GM23338 (cell line): Measurements from ENCODE around the gene MAGI1. TPM values are rescaled to one million over a fixed set of nuclear protein-coding genes. Genes with fewer than 3 reads are reported as not detected.

Source experiments
- ATAC-seq: fragments of 200-7000 bp; cut with Tn5 transposase; 3 replicates; pipeline ENCODE4 v1.9.1; 2020
- DNase-seq: peaks from one replicate; pipeline ENCODE4 v3.0.0-alpha.2; 2015; ENCODE audit warnings: low spot score
- H2AFZ ChIP-seq: fragments of 200-600 bp; sonication (generic); 2 replicates; pipeline ENCODE4 v1.8.0; 2016; ENCODE audit warnings: antibody characterized with exemption, mild to moderate bottlenecking, moderate library complexity
- H3F3A ChIP-seq: fragments of 200-600 bp; sonication (generic); replicated peaks from 2 replicates; pipeline ENCODE4 v1.8.0; 2017; ENCODE audit warnings: antibody characterized with exemption, mixed run types, low read depth
- H3K27ac ChIP-seq: fragments of 200-600 bp; sonication (generic); 2 replicates; pipeline ENCODE4 v1.6.1; 2016; ENCODE audit warnings: low read depth
- H3K27me3 ChIP-seq: fragments of 200-600 bp; sonication (generic); 2 replicates; pipeline ENCODE4 v1.8.0; 2016; ENCODE audit warnings: mild to moderate bottlenecking, mixed run types, moderate library complexity; ENCODE audit not compliant: insufficient read depth
- H3K36me3 ChIP-seq: fragments of 200-600 bp; sonication (generic); 2 replicates; pipeline ENCODE4 v1.8.0; 2016; ENCODE audit warnings: mild to moderate bottlenecking; ENCODE audit not compliant: insufficient read depth
- H3K4me1 ChIP-seq: fragments of 200-600 bp; sonication (generic); 2 replicates; pipeline ENCODE4 v1.8.0; 2016; ENCODE audit warnings: mild to moderate bottlenecking, moderate library complexity; ENCODE audit not compliant: insufficient read depth
- H3K4me2 ChIP-seq: fragments of 200-600 bp; sonication (generic); 2 replicates; pipeline ENCODE4 v1.7.1; 2017; ENCODE audit warnings: mixed run types
- H3K4me3 ChIP-seq: fragments of 200-600 bp; sonication (generic); 2 replicates; pipeline ENCODE4 v1.6.1; 2016; ENCODE audit warnings: mixed run types
- H3K79me2 ChIP-seq: fragments of 200-600 bp; sonication (generic); replicated peaks from 2 replicates; pipeline ENCODE4 v1.8.0; 2017; ENCODE audit warnings: mild to moderate bottlenecking; ENCODE audit not compliant: insufficient read depth
- H3K9me2 ChIP-seq: fragments of 200-600 bp; sonication (generic); 2 replicates; pipeline ENCODE4 v1.8.0; 2017; ENCODE audit not compliant: insufficient read depth
- H4K20me1 ChIP-seq: fragments of 200-600 bp; sonication (generic); replicated peaks from 2 replicates; pipeline ENCODE4 v1.8.0; 2017; ENCODE audit warnings: mild to moderate bottlenecking; ENCODE audit not compliant: insufficient read depth
- H3K27ac Mint-ChIP-seq: 2 replicates; pipeline ENCODE4 v1.8.0; 2020; ENCODE audit warnings: inconsistent platforms, mild to moderate bottlenecking, moderate library complexity, mixed read lengths
- H3K27me3 Mint-ChIP-seq: 3 replicates; pipeline ENCODE4 v1.8.0; 2022; ENCODE audit warnings: low read depth, mild to moderate bottlenecking, moderate library complexity, mixed read lengths, inconsistent platforms; ENCODE audit not compliant: insufficient read depth, poor library complexity
- H3K36me3 Mint-ChIP-seq: 3 replicates; pipeline ENCODE4 v1.8.0; 2021; ENCODE audit warnings: low read depth, mild to moderate bottlenecking, inconsistent platforms, moderate library complexity, mixed read lengths
- H3K4me1 Mint-ChIP-seq: 3 replicates; pipeline ENCODE4 v1.8.0; 2020; ENCODE audit warnings: mild to moderate bottlenecking, inconsistent platforms, mixed read lengths
- H3K4me3 Mint-ChIP-seq: 3 replicates; pipeline ENCODE4 v1.8.0; 2021; ENCODE audit warnings: moderate library complexity, mild to moderate bottlenecking, inconsistent platforms, mixed read lengths
- H3K9me3 Mint-ChIP-seq: 3 replicates; pipeline ENCODE4 v1.8.0; 2020; ENCODE audit warnings: moderate library complexity, mild to moderate bottlenecking, inconsistent platforms, mixed read lengths
- CREB1 ChIP-seq: fragments of 250-450 bp; sonication (Bioruptor Pico); IDR thresholded peaks from 2 replicates; pipeline ENCODE4 v1.5.0; 2020; ENCODE audit warnings: low read depth, mild to moderate bottlenecking, moderate library complexity
- EZH2phosphoT487 ChIP-seq: fragments of 200-600 bp; sonication (generic); IDR thresholded peaks from one replicate; pipeline ENCODE4 v1.8.1; 2018; ENCODE audit warnings: antibody characterized with exemption; ENCODE audit not compliant: unreplicated experiment
- NANOG ChIP-seq: IDR thresholded peaks from 2 replicates; pipeline ENCODE4 v1.6.1; 2016; ENCODE audit warnings: antibody characterized with exemption, borderline replicate concordance
- POLR2AphosphoS5 ChIP-seq: IDR thresholded peaks from 2 replicates; pipeline ENCODE4 v1.6.1; 2016; ENCODE audit warnings: antibody characterized with exemption, low read depth
- STAT1 ChIP-seq: IDR thresholded peaks from one replicate; pipeline ENCODE4 v1.6.1; 2016; ENCODE audit warnings: antibody characterized with exemption; ENCODE audit not compliant: unreplicated experiment
- ZNF114 ChIP-seq: fragments of 250-450 bp; sonication (Bioruptor Pico); IDR thresholded peaks from 2 replicates; pipeline ENCODE4 v1.5.0; 2020; ENCODE audit warnings: mild to moderate bottlenecking, moderate library complexity
- polyA plus RNA-seq: library from polyadenylated mRNA; unstranded; fragments of >200 nt; fragmentation: Nextera tagmentation; extraction: Ambion mirVana; gene quantifications from 2 replicates; pipeline ENCODE4 v1.2.1, GENCODE V29; 2016
- total RNA-seq: library from RNA; depleted of rRNA; stranded (reverse); fragments of >200 nt; shearing (Covaris generic); gene quantifications from 2 replicates; pipeline ENCODE4 v1.2.3, GENCODE V29; 2014
- TF ChIP-seq, protein P1 (sequence below): fragments of 250-450 bp; sonication (Bioruptor Pico); IDR thresholded peaks from 2 replicates; pipeline ENCODE4 v1.5.0; 2020; ENCODE audit warnings: mild to moderate bottlenecking, moderate library complexity
- TF ChIP-seq, protein P2 (sequence below): IDR thresholded peaks from one replicate; pipeline ENCODE4 v1.6.1; 2018; ENCODE audit warnings: antibody characterized with exemption; ENCODE audit not compliant: unreplicated experiment
- TF ChIP-seq, protein P3 (sequence below), 2 experiments: fragments of 200-600 bp in 1 of 2; sonication (generic) in 1 of 2; conservative IDR thresholded peaks; 2 replicates each; pipeline versions ENCODE4 v1.5.1 to v1.6.1; 2016 to 2017; ENCODE audit warnings: antibody characterized with exemption in 2 of 2, low read depth in 2 of 2, mild to moderate bottlenecking in 2 of 2, moderate library complexity in 1 of 2
- TF ChIP-seq, protein P4 (sequence below): IDR thresholded peaks from 2 replicates; pipeline ENCODE4 v1.6.1; 2016; ENCODE audit warnings: antibody characterized with exemption

Gene MAGI1
- total and polyA plus RNA-seq, 2 experiments from 2014 or later = 27.4 to 71.2 TPM

DNA sequence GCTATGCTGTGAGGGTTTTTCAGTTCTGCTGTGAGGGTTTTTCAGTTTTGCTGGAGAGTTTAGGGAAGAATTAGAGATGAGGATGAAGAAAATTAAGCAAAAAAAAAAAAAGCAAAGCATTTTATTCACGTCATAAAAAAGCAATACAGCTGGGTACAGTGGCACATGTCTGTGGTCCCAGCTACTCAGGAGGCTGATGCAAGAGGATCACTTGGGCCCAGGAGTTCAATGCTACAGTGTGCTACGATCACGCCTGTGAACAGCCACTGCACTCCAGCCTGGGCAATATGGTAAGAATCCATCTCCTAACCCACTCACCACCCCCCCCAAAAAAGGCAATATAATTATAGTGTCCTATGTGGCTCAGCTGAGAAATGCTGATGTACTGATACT, 162.7 kb downstream of the MAGI1 start (continued):
- TF ChIP-seq, protein P1, sequence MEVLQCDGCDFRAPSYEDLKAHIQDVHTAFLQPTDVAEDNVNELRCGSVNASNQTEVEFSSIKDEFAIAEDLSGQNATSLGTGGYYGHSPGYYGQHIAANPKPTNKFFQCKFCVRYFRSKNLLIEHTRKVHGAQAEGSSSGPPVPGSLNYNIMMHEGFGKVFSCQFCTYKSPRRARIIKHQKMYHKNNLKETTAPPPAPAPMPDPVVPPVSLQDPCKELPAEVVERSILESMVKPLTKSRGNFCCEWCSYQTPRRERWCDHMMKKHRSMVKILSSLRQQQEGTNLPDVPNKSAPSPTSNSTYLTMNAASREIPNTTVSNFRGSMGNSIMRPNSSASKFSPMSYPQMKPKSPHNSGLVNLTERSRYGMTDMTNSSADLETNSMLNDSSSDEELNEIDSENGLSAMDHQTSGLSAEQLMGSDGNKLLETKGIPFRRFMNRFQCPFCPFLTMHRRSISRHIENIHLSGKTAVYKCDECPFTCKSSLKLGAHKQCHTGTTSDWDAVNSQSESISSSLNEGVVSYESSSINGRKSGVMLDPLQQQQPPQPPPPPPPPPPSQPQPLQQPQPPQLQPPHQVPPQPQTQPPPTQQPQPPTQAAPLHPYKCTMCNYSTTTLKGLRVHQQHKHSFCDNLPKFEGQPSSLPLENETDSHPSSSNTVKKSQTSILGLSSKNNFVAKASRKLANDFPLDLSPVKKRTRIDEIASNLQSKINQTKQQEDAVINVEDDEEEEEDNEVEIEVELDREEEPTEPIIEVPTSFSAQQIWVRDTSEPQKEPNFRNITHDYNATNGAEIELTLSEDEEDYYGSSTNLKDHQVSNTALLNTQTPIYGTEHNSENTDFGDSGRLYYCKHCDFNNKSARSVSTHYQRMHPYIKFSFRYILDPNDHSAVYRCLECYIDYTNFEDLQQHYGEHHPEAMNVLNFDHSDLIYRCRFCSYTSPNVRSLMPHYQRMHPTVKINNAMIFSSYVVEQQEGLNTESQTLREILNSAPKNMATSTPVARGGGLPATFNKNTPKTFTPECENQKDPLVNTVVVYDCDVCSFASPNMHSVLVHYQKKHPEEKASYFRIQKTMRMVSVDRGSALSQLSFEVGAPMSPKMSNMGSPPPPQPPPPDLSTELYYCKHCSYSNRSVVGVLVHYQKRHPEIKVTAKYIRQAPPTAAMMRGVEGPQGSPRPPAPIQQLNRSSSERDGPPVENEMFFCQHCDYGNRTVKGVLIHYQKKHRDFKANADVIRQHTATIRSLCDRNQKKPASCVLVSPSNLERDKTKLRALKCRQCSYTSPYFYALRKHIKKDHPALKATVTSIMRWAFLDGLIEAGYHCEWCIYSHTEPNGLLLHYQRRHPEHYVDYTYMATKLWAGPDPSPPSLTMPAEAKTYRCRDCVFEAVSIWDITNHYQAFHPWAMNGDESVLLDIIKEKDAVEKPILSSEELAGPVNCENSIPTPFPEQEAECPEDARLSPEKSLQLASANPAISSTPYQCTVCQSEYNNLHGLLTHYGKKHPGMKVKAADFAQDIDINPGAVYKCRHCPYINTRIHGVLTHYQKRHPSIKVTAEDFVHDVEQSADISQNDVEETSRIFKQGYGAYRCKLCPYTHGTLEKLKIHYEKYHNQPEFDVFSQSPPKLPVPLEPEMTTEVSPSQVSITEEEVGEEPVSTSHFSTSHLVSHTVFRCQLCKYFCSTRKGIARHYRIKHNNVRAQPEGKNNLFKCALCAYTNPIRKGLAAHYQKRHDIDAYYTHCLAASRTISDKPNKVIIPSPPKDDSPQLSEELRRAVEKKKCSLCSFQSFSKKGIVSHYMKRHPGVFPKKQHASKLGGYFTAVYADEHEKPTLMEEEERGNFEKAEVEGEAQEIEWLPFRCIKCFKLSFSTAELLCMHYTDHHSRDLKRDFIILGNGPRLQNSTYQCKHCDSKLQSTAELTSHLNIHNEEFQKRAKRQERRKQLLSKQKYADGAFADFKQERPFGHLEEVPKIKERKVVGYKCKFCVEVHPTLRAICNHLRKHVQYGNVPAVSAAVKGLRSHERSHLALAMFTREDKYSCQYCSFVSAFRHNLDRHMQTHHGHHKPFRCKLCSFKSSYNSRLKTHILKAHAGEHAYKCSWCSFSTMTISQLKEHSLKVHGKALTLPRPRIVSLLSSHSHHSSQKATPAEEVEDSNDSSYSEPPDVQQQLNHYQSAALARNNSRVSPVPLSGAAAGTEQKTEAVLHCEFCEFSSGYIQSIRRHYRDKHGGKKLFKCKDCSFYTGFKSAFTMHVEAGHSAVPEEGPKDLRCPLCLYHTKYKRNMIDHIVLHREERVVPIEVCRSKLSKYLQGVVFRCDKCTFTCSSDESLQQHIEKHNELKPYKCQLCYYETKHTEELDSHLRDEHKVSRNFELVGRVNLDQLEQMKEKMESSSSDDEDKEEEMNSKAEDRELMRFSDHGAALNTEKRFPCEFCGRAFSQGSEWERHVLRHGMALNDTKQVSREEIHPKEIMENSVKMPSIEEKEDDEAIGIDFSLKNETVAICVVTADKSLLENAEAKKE = no peak
- TF ChIP-seq NANOG = no peak

DNA sequence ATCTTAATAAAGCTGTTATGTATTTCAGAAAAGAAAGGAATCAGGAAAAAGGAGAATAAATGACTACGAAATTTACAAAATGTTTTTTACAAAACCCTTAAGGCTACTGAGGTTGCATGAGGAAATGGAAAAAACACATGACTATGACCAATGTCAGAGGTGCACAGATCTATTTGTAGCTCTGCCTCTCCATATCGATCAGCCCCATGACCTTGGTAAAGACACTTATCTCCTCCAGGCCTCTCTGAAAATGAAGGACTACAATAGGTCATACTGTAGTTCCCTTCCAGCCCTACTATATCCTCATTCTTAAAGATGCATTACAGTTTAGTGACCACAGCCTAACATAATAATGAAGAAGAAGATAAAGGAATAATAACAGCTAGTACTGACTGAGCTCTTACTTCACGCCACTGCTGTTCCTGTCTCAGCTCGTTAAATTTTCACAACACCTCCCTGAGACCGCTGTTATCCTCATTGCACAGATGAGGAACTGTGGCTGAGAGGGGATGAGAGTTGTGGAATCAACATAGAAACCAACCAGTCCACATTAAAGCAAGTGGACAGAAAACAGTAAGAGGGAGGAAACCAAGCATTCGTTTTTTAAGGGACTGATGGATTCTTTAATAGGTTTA, 163.2 kb downstream of the MAGI1 start:
- peaks cover 72% of the 10 kb centered on the region for H3K79me2 ChIP-seq
- H3K27ac ChIP-seq = peak overlapping the region; percentile 67; the same call in 1 of the 2 replicates
- H2AFZ ChIP-seq = no peak overlapping the region
- peaks cover under 1% of the 10 kb centered on the region for H3K27me3 Mint-ChIP-seq
- H3K4me1 Mint-ChIP-seq = peaks cover 32% of the 10 kb centered on the region
- no peak overlapping the region; the same call in 1 of the 2 replicates for H3K27ac Mint-ChIP-seq
- H3K36me3 ChIP-seq = no peaks in the 10 kb centered on the region
- no peak overlapping the region for H3K4me2 ChIP-seq
- H3F3A ChIP-seq = no peaks in the 10 kb centered on the region
- DNase-seq (no peak), ATAC-seq (no peak)
- no peak overlapping the region for H3K4me3 Mint-ChIP-seq
- no peaks in the 10 kb centered on the region for H3K36me3 Mint-ChIP-seq
- H3K4me3 ChIP-seq = no peak overlapping the region
- H3K4me1 ChIP-seq = peaks cover 16% of the 10 kb centered on the region
- no peaks in the 10 kb centered on the region for H3K9me3 Mint-ChIP-seq
- H4K20me1 ChIP-seq = peaks cover 6% of the 10 kb centered on the region
- H3K9me2 ChIP-seq = 0 out of 2 replicates have a peak, but pooled peaks cover 4% of the 10 kb centered on the region
- no peaks in the 10 kb centered on the region for H3K27me3 ChIP-seq
- TF ChIP-seq NANOG (no peak), ZNF114 (CRISPR knock-in tag) (no peak), POLR2AphosphoS5 (no peak), CREB1 (no peak), STAT1 (no peak), EZH2phosphoT487 (no peak)
- TF ChIP-seq, protein P2, sequence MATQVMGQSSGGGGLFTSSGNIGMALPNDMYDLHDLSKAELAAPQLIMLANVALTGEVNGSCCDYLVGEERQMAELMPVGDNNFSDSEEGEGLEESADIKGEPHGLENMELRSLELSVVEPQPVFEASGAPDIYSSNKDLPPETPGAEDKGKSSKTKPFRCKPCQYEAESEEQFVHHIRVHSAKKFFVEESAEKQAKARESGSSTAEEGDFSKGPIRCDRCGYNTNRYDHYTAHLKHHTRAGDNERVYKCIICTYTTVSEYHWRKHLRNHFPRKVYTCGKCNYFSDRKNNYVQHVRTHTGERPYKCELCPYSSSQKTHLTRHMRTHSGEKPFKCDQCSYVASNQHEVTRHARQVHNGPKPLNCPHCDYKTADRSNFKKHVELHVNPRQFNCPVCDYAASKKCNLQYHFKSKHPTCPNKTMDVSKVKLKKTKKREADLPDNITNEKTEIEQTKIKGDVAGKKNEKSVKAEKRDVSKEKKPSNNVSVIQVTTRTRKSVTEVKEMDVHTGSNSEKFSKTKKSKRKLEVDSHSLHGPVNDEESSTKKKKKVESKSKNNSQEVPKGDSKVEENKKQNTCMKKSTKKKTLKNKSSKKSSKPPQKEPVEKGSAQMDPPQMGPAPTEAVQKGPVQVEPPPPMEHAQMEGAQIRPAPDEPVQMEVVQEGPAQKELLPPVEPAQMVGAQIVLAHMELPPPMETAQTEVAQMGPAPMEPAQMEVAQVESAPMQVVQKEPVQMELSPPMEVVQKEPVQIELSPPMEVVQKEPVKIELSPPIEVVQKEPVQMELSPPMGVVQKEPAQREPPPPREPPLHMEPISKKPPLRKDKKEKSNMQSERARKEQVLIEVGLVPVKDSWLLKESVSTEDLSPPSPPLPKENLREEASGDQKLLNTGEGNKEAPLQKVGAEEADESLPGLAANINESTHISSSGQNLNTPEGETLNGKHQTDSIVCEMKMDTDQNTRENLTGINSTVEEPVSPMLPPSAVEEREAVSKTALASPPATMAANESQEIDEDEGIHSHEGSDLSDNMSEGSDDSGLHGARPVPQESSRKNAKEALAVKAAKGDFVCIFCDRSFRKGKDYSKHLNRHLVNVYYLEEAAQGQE = no peak
- TF ChIP-seq, protein P3, sequence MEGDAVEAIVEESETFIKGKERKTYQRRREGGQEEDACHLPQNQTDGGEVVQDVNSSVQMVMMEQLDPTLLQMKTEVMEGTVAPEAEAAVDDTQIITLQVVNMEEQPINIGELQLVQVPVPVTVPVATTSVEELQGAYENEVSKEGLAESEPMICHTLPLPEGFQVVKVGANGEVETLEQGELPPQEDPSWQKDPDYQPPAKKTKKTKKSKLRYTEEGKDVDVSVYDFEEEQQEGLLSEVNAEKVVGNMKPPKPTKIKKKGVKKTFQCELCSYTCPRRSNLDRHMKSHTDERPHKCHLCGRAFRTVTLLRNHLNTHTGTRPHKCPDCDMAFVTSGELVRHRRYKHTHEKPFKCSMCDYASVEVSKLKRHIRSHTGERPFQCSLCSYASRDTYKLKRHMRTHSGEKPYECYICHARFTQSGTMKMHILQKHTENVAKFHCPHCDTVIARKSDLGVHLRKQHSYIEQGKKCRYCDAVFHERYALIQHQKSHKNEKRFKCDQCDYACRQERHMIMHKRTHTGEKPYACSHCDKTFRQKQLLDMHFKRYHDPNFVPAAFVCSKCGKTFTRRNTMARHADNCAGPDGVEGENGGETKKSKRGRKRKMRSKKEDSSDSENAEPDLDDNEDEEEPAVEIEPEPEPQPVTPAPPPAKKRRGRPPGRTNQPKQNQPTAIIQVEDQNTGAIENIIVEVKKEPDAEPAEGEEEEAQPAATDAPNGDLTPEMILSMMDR (conservative IDR thresholded peaks at IDR 0.05; ENCODE audit: low read depth in 2 of 2) = no peak
- TF ChIP-seq, protein P4, sequence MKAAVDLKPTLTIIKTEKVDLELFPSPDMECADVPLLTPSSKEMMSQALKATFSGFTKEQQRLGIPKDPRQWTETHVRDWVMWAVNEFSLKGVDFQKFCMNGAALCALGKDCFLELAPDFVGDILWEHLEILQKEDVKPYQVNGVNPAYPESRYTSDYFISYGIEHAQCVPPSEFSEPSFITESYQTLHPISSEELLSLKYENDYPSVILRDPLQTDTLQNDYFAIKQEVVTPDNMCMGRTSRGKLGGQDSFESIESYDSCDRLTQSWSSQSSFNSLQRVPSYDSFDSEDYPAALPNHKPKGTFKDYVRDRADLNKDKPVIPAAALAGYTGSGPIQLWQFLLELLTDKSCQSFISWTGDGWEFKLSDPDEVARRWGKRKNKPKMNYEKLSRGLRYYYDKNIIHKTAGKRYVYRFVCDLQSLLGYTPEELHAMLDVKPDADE = no peak
